Panc1 (cell line): ENCODE results near the gene AATF. TPM values are rescaled to one million over a fixed set of nuclear protein-coding genes. Genes with fewer than 3 reads are reported as not detected.

Experiments
- ATAC-seq: fragments of 200-7000 bp; cut with Tn5 transposase; 2 replicates; pipeline ENCODE4 v1.9.1; 2020; ENCODE audit warnings: mild to moderate bottlenecking, moderate library complexity
- BruUV-seq: library from RNA; stranded (reverse); fragments of 400-500 nt; replicated peaks from 2 replicates; lab custom pipeline; 2021; lab: Mats Ljungman, UMichigan
- CTCF ChIA-PET: fragments of 300-600 bp; sonication (Branson Sonifier 250); formaldehyde crosslinking; loops from one replicate; lab custom pipeline; 2022; ENCODE audit warnings: antibody characterized with exemption; lab: Charles Lee
- POLR2A ChIA-PET: fragments of 300-600 bp; sonication (Branson Sonifier 250); formaldehyde crosslinking; loops from one replicate; lab custom pipeline; 2022; ENCODE audit warnings: antibody characterized with exemption; lab: Charles Lee
- DNase-seq: peaks from one replicate; pipeline ENCODE4 v3.0.0-alpha.2; 2010; ENCODE audit warnings: low read depth, low spot score
- H3K27ac ChIP-seq: 2 replicates; pipeline ENCODE4 v1.5.1; 2011; ENCODE audit warnings: mild to moderate bottlenecking, low read length, inconsistent platforms
- H3K27me3 ChIP-seq: fragments of 200-500 bp; sonication (Bioruptor generic); 2 replicates; pipeline ENCODE4 v1.6.0; 2014; ENCODE audit warnings: low read length, inconsistent platforms; ENCODE audit not compliant: control insufficient read depth, insufficient read depth
- H3K36me3 ChIP-seq: fragments of 200-500 bp; sonication (Bioruptor generic); 2 replicates; pipeline ENCODE4 v1.5.1; 2014; ENCODE audit warnings: inconsistent platforms, mild to moderate bottlenecking, low read length, moderate library complexity; ENCODE audit not compliant: control insufficient read depth, insufficient read depth
- H3K4me1 ChIP-seq: 2 replicates; pipeline ENCODE4 v1.5.1; 2011; ENCODE audit warnings: inconsistent platforms, mild to moderate bottlenecking, low read length, moderate library complexity; ENCODE audit not compliant: control insufficient read depth, insufficient read depth
- H3K4me3 ChIP-seq, 2 experiments: 2 replicates each; pipeline ENCODE4 v1.5.1; 2011 to 2012; ENCODE audit warnings: low read depth in 2 of 2, low read length in 2 of 2, mild to moderate bottlenecking in 2 of 2, inconsistent platforms in 1 of 2, moderate library complexity in 1 of 2
- H3K9me3 ChIP-seq: fragments of 200-500 bp; sonication (Bioruptor generic); 2 replicates; pipeline ENCODE4 v1.5.1; 2014; ENCODE audit warnings: low read depth, mild to moderate bottlenecking, inconsistent platforms, low read length, moderate library complexity; ENCODE audit not compliant: control insufficient read depth, insufficient read depth
- CTCF ChIP-seq: fragments of 450-650 bp; IDR thresholded peaks from 2 replicates; pipeline ENCODE4 v1.5.1; 2017; ENCODE audit warnings: mild to moderate bottlenecking
- POLR2AphosphoS5 ChIP-seq: IDR thresholded peaks from 2 replicates; pipeline ENCODE4 v1.6.1; 2012; ENCODE audit warnings: mild to moderate bottlenecking, low read depth, low read length, moderate library complexity
- SIN3A ChIP-seq: IDR thresholded peaks from 2 replicates; pipeline ENCODE4 v1.6.1; 2012; ENCODE audit warnings: low read depth, mild to moderate bottlenecking, low read length, moderate library complexity, borderline replicate concordance; ENCODE audit not compliant: insufficient read depth
- TCF7L2 ChIP-seq: IDR thresholded peaks from 2 replicates; pipeline ENCODE4 v1.6.1; 2011; ENCODE audit warnings: mild to moderate bottlenecking, low read depth, low read length, inconsistent platforms
- in situ Hi-C: cut with HindIII; loops from 2 replicates; pipeline ENCODE4 v1.10.0; 2016; ENCODE audit warnings: low sequenced_read_pairs, low pct_unique_long_range_greater_than_20kb
- intact Hi-C: fragments of 100-400 bp; cut with micrococcal nuclease; formaldehyde crosslinking; loops from one replicate; pipeline ENCODE4 v1.10.0; 2022; ENCODE audit not compliant: unreplicated experiment
- total RNA-seq: library from RNA; stranded (reverse); gene quantifications from one replicate; pipeline ENCODE4 v1.2.1, GENCODE V29; 2021; ENCODE audit not compliant: unreplicated experiment
- TF ChIP-seq, protein P1 (sequence below), 2 experiments: IDR thresholded peaks; 2 replicates each; pipeline ENCODE4 v1.6.1; 2011 to 2012; ENCODE audit warnings: low read depth in 2 of 2, control low read depth in 1 of 2, low read length in 1 of 2, mild to moderate bottlenecking in 1 of 2, moderate library complexity in 1 of 2; ENCODE audit not compliant: insufficient read depth in 1 of 2

The AATF gene
- total RNA-seq, 1 experiment from 2014 or later = 58.1 TPM

DNA sequence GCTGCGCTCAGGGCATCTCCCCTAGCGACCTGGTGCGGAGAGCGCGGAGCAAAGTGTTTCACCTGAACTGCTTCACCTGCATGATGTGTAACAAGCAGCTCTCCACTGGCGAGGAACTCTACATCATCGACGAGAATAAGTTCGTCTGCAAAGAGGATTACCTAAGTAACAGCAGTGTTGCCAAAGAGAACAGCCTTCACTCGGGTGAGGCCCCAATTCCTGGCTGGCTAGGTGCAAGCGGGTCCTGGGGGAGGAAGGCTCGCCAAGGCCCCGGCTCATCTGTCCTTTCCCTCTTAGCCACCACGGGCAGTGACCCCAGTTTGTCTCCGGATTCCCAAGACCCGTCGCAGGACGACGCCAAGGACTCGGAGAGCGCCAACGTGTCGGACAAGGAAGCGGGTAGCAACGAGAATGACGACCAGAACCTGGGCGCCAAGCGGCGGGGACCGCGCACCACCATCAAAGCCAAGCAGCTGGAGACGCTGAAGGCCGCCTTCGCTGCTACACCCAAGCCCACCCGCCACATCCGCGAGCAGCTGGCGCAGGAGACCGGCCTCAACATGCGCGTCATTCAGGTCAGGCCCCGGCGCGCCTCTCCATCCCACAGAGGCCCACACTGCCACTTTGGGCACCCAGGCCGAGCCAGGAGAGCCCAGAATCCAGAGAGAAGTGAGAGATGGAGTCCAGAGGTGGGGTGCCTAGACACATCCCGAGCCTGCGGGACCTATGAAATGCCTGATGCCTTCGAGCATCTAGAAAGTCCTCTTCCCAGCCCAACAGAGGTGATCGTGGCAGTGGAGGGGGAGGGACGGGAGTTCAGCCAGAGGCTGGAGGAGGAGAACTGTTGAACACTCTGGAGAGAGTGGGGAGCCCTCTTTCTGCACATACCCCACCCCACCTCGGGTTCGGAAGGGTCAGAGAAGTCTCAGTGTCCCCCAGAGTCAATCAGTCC, 8.2 kb upstream of the AATF start:
- no TSS peak for BruUV-seq

DNA sequence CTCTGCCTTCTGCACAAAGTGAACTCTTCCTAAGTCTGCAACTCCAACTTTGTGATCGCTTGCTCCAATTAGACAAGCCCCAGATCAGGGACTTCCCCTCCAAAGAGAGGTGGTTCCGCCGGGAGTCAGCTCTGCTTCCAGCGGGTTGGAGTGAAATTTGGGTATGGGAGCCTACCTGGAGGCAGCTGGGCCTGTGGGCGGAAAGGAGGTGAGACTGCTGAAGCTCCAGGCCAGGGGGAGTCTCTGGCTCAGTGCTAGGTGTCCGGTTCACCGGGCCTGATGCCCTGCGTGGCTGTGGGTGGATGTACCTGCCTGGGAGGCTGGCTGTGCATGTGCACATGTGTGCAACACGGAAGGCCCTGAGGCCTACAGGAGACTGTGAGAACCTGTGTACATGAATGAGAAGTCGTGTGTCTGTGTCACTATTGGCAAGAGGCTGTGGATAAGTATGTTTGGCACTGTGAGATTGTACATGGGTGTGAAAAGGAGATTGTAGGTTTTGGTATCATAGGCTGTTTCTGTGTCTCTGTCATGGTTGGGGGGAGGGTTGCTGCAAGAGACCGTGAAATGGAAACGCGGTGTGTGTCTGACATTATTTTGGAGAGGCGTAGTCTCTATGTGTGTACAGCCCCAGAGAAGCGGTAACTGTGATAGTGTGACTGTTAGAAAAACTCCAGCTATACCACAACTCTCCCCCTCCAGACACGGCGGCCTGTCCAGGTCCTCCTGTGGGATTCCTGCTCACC, 7.3 kb upstream of the AATF start:
- in situ Hi-C loops (no loop called here), intact Hi-C loops (no loop called here)
- ChIA-PET CTCF (no interaction called here), POLR2A (no interaction called here)
- Histone ChIP-seq H3K27me3 (no peaks in the 10 kb centered on the region), H3K4me1 (no peaks in the 10 kb centered on the region), H3K4me3 (no peak overlapping the region), H3K36me3 (no peaks in the 10 kb centered on the region; the same call in 1 of the 2 replicates), H3K9me3 (no peaks in the 10 kb centered on the region), H3K27ac (no peak overlapping the region)
- ATAC-seq = no peak
- TF ChIP-seq POLR2AphosphoS5 (no peak), CTCF (no peak), TCF7L2 (no peak), SIN3A (no peak)
- TF ChIP-seq, protein P1, sequence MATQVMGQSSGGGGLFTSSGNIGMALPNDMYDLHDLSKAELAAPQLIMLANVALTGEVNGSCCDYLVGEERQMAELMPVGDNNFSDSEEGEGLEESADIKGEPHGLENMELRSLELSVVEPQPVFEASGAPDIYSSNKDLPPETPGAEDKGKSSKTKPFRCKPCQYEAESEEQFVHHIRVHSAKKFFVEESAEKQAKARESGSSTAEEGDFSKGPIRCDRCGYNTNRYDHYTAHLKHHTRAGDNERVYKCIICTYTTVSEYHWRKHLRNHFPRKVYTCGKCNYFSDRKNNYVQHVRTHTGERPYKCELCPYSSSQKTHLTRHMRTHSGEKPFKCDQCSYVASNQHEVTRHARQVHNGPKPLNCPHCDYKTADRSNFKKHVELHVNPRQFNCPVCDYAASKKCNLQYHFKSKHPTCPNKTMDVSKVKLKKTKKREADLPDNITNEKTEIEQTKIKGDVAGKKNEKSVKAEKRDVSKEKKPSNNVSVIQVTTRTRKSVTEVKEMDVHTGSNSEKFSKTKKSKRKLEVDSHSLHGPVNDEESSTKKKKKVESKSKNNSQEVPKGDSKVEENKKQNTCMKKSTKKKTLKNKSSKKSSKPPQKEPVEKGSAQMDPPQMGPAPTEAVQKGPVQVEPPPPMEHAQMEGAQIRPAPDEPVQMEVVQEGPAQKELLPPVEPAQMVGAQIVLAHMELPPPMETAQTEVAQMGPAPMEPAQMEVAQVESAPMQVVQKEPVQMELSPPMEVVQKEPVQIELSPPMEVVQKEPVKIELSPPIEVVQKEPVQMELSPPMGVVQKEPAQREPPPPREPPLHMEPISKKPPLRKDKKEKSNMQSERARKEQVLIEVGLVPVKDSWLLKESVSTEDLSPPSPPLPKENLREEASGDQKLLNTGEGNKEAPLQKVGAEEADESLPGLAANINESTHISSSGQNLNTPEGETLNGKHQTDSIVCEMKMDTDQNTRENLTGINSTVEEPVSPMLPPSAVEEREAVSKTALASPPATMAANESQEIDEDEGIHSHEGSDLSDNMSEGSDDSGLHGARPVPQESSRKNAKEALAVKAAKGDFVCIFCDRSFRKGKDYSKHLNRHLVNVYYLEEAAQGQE (IDR thresholded peaks at IDR 0.05; ENCODE audit: insufficient read depth in 1 of 2, low read depth in 2 of 2, low read length in 1 of 2) = no peak
- BruUV-seq = no TSS peak
- no peak for DNase-seq

More for the DNA sequence above, 8.2 kb upstream of the AATF start:
- no peak overlapping the region for H3K27ac ChIP-seq
- no peaks in the 10 kb centered on the region for H3K27me3 ChIP-seq
- H3K9me3 ChIP-seq = no peaks in the 10 kb centered on the region
- POLR2A ChIA-PET = no interaction called here
- H3K4me1 ChIP-seq = no peaks in the 10 kb centered on the region
- intact Hi-C loops (no loop called here), in situ Hi-C loops (no loop called here)
- H3K4me3 ChIP-seq = no peak overlapping the region
- CTCF ChIA-PET = no interaction called here
- TF ChIP-seq CTCF = no peak
- no peak for TF ChIP-seq TCF7L2
- TF ChIP-seq, protein P1 (IDR thresholded peaks at IDR 0.05; ENCODE audit: insufficient read depth in 1 of 2, low read depth in 2 of 2, low read length in 1 of 2) = no peak
- no peak for TF ChIP-seq SIN3A
- no peak for TF ChIP-seq POLR2AphosphoS5
- ATAC-seq = no peak
- no peaks in the 10 kb centered on the region; the same call in 1 of the 2 replicates for H3K36me3 ChIP-seq
- no peak for DNase-seq
